ENCODE results near the gene ZDHHC17. TPM values are rescaled to one million over a fixed set of nuclear protein-coding genes. Genes with fewer than 3 reads are reported as not detected.
A peak's percentile ranks its signal among the peaks of the same experiment; 100 is the strongest.

Gene ZDHHC17
- polyA plus RNA-seq, 1 experiment: 34.5 TPM

GRCh38 chr12:76878899-76879709 is 115.2 kb downstream of the ZDHHC17 start, which contains the start of gene CSRP2:
Gene CSRP2 (minus strand): TSS chr12:76879019. CDS start chr12:76866260, 12,759 bp downstream.
- ChIA-PET CTCF (interaction anchor here (0.7 to 3.5 kb wide), 7 partner anchors 9 to 131 kb away, joined by 3 to 15 read pairs (median 5); no protein-coding TSS in a partner anchor), POLR2A (interaction anchor here (0.6 to 1.3 kb wide), 4 partner anchors 15 to 37 kb away, joined by 3 to 20 read pairs (median 6); no protein-coding TSS in a partner anchor)
- no peaks in the 10 kb centered on the region for H3K36me3 ChIP-seq (ENCODE audit: control insufficient read depth, insufficient read depth, low read length)
- DNase-seq (ENCODE audit: low read depth): no peak
- peak within 1 kb of the TSS; percentile 82 for H3K4me3 ChIP-seq (ENCODE audit: low read depth, low read length)
- TF ChIP-seq, protein P1, sequence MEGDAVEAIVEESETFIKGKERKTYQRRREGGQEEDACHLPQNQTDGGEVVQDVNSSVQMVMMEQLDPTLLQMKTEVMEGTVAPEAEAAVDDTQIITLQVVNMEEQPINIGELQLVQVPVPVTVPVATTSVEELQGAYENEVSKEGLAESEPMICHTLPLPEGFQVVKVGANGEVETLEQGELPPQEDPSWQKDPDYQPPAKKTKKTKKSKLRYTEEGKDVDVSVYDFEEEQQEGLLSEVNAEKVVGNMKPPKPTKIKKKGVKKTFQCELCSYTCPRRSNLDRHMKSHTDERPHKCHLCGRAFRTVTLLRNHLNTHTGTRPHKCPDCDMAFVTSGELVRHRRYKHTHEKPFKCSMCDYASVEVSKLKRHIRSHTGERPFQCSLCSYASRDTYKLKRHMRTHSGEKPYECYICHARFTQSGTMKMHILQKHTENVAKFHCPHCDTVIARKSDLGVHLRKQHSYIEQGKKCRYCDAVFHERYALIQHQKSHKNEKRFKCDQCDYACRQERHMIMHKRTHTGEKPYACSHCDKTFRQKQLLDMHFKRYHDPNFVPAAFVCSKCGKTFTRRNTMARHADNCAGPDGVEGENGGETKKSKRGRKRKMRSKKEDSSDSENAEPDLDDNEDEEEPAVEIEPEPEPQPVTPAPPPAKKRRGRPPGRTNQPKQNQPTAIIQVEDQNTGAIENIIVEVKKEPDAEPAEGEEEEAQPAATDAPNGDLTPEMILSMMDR (IDR thresholded peaks at IDR 0.05; ENCODE audit: insufficient read depth, low read depth, low read length): peak; percentile 47; the same call in 1 of the 2 replicates
- no peaks in the 10 kb centered on the region for H3K27me3 ChIP-seq (ENCODE audit: control insufficient read depth, insufficient read depth, low read length)

GRCh38 chr12:76879710-76880518 is 116.0 kb downstream of the ZDHHC17 start:
- Histone ChIP-seq H3K27me3 (ENCODE audit: control insufficient read depth, insufficient read depth, low read length) (no peaks in the 10 kb centered on the region), H3K4me3 (ENCODE audit: low read depth, low read length) (peak overlapping the region; percentile 82), H3K36me3 (ENCODE audit: control insufficient read depth, insufficient read depth, low read length) (no peaks in the 10 kb centered on the region)
- CTCF ChIA-PET: interaction anchor here (0.7 to 3.5 kb wide), 4 partner anchors 9 to 130 kb away, joined by 3 to 15 read pairs (median 10); no protein-coding TSS in a partner anchor
- no peak for DNase-seq (ENCODE audit: low read depth)
- TF ChIP-seq, protein P1 (IDR thresholded peaks at IDR 0.05; ENCODE audit: insufficient read depth, low read depth, low read length): no peak
- POLR2A ChIA-PET: interaction anchor here (1.3 kb wide), 1 partner anchor 36 kb away, joined by 6 read pairs; no protein-coding TSS in a partner anchor

DNA sequence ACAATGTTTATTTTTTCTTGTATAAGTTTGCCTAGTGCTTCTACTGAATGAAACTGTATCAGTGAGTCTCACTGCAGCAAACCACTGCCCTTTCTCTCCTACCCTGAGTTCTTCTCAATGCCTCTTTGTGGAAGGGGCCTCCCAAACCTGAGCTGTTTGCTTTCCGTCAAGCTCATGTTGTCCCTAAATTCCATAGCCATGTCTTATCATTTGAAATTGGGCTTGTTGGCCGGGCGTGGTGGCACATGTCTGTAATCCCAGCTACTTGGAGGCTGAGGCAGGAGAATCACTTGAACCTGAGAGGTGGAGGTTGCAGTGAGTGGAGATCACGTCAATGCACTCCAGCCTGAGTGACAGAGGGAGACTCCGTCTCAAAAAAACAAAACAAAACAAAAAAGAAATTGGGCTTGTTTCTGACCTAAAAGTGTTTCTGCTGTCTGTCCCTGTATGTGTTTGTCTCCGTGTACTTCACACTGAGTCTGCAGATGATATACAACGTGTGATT is 116.7 kb downstream of the ZDHHC17 start:
- Histone ChIP-seq H3K36me3 (ENCODE audit: control insufficient read depth, insufficient read depth, low read length) (no peaks in the 10 kb centered on the region), H3K4me3 (ENCODE audit: low read depth, low read length) (no peak overlapping the region), H3K27me3 (ENCODE audit: control insufficient read depth, insufficient read depth, low read length) (no peaks in the 10 kb centered on the region)
- TF ChIP-seq, protein P1 (IDR thresholded peaks at IDR 0.05; ENCODE audit: insufficient read depth, low read depth, low read length): no peak
- ChIA-PET POLR2A (no interaction called here), CTCF (interaction anchor here (2.1 to 3.5 kb wide), 2 partner anchors 10 to 130 kb away, joined by 5 to 15 read pairs; no protein-coding TSS in a partner anchor)
- no peak for DNase-seq (ENCODE audit: low read depth)

- H3K36me3 ChIP-seq (ENCODE audit: control insufficient read depth, insufficient read depth, low read length): no peaks in the 10 kb centered on the region
- no peaks in the 10 kb centered on the region for H3K27me3 ChIP-seq (ENCODE audit: control insufficient read depth, insufficient read depth, low read length)
- H3K4me3 ChIP-seq (ENCODE audit: low read depth, low read length): no peak overlapping the region
- DNase-seq (ENCODE audit: low read depth): no peak
- POLR2A ChIA-PET: no interaction called here
- TF ChIP-seq, protein P1 (IDR thresholded peaks at IDR 0.05; ENCODE audit: insufficient read depth, low read depth, low read length): no peak
- CTCF ChIA-PET: interaction anchor here (3.5 kb wide), 1 partner anchor 129 kb away, joined by 15 read pairs; no protein-coding TSS in a partner anchor
These were observed 117.2 kb downstream of the ZDHHC17 start for GRCh38 chr12:76881142-76881541.

All from BJ (cell line).